Measurements from ENCODE around the gene SMYD1. TPM values are rescaled to one million over a fixed set of nuclear protein-coding genes. Genes with fewer than 3 reads are reported as not detected.

SMYD1 gene
- total and polyA plus RNA-seq, 8 donors = 0.05 to 0.20 (median 0.06) TPM; not detected in 5

- no peak overlapping the region for H3K4me3 ChIP-seq
- H3K4me1 ChIP-seq = peaks cover 0 to 8% of the 10 kb centered on the region in 2 donors
- H3K27me3 ChIP-seq = no peaks in the 10 kb centered on the region
- no peak for TF ChIP-seq CTCF (IDR thresholded peaks at IDR 0.05)
- intact Hi-C loops (cut with DNase I) = no loop called here
- H3K27ac ChIP-seq = no peak overlapping the region
- H3K36me3 ChIP-seq = peaks cover 0 to 26% of the 10 kb centered on the region in 2 donors
- ATAC-seq = no peak
- H3K9me3 ChIP-seq = no peaks in the 10 kb centered on the region
- DNase-seq = no peak
Observed at GRCh38 chr2:88024509-88024908, 43.1 kb upstream of the SMYD1 start.

- intact Hi-C loops (cut with DNase I) = no loop called here
- Histone ChIP-seq H3K4me1 (peaks cover 0 to 8% of the 10 kb centered on the region in 2 donors), H3K4me3 (no peak overlapping the region), H3K36me3 (peaks cover 0 to 59% of the 10 kb centered on the region in 2 donors), H3K27me3 (no peaks in the 10 kb centered on the region), H3K9me3 (no peaks in the 10 kb centered on the region), H3K27ac (peak overlapping the region in 1 of 2 donors; percentile 66)
- no peak for TF ChIP-seq CTCF (IDR thresholded peaks at IDR 0.05)
- ATAC-seq (no peak), DNase-seq (no peak)
Observed at GRCh38 chr2:88027697-88028389, 39.8 kb upstream of the SMYD1 start.

- no peak overlapping the region for H3K27ac ChIP-seq
- intact Hi-C loops (cut with DNase I) = no loop called here
- TF ChIP-seq CTCF (IDR thresholded peaks at IDR 0.05) = no peak
- no peaks in the 10 kb centered on the region for H3K9me3 ChIP-seq
- ATAC-seq = no peak
- H3K36me3 ChIP-seq = peaks cover 0 to 70% of the 10 kb centered on the region in 2 donors
- no peak overlapping the region for H3K4me3 ChIP-seq
- no peaks in the 10 kb centered on the region for H3K27me3 ChIP-seq
- DNase-seq = no peak
- H3K4me1 ChIP-seq = peaks cover 0 to 8% of the 10 kb centered on the region in 2 donors
Observed at GRCh38 chr2:88028931-88029330, 38.7 kb upstream of the SMYD1 start.

GRCh38 chr2:88032070-88032702 lies 35.4 kb upstream of the SMYD1 start:
- Histone ChIP-seq H3K4me1 (peaks cover 0 to 11% of the 10 kb centered on the region in 2 donors), H3K4me3 (no peak overlapping the region), H3K27ac (no peak overlapping the region), H3K27me3 (no peaks in the 10 kb centered on the region), H3K9me3 (no peaks in the 10 kb centered on the region), H3K36me3 (peaks cover 0 to 75% of the 10 kb centered on the region in 2 donors)
- DNase-seq = no peak
- intact Hi-C loops (cut with DNase I) = no loop called here
- no peak for TF ChIP-seq CTCF (IDR thresholded peaks at IDR 0.05)
- no peak for ATAC-seq

- no peak for TF ChIP-seq CTCF (IDR thresholded peaks at IDR 0.05)
Observed at GRCh38 chr2:88036182-88036581, 31.4 kb upstream of the SMYD1 start.

More at GRCh38 chr2:88036182-88036581, 31.4 kb upstream of the SMYD1 start:
- Histone ChIP-seq H3K27ac (peak overlapping the region in 1 of 2 donors; percentile 2), H3K27me3 (no peaks in the 10 kb centered on the region), H3K4me1 (peaks cover 0 to 6% of the 10 kb centered on the region in 2 donors), H3K4me3 (no peak overlapping the region), H3K36me3 (peaks cover 0 to 40% of the 10 kb centered on the region in 2 donors), H3K9me3 (no peaks in the 10 kb centered on the region)
- no peak for ATAC-seq
- intact Hi-C loops (cut with DNase I) = no loop called here
- no peak for DNase-seq
